Hepatocyte (in vitro differentiated cells): ENCODE results near the gene DCUN1D2. TPM values are rescaled to one million over a fixed set of nuclear protein-coding genes. Genes with fewer than 3 reads are reported as not detected.

Experiments
- DNase-seq: peaks from one replicate; pipeline ENCODE4 v3.0.0-alpha.2; 2016; ENCODE audit warnings: low spot score
- H2AFZ ChIP-seq: fragments of 200-600 bp; sonication (generic); 2 replicates; pipeline ENCODE4 v1.6.0; 2016; ENCODE audit warnings: antibody characterized with exemption, mild to moderate bottlenecking
- H3K27ac ChIP-seq: fragments of 200-600 bp; sonication (generic); 2 replicates; pipeline ENCODE4 v1.5.1; 2016; ENCODE audit warnings: mild to moderate bottlenecking
- H3K27me3 ChIP-seq: fragments of 200-600 bp; sonication (generic); 2 replicates; pipeline ENCODE4 v1.6.1; 2016
- H3K36me3 ChIP-seq: fragments of 200-600 bp; sonication (generic); replicated peaks from 2 replicates; pipeline ENCODE4 v1.5.1; 2016; ENCODE audit warnings: low read depth; ENCODE audit not compliant: insufficient read depth
- H3K4me1 ChIP-seq: fragments of 200-600 bp; sonication (generic); 2 replicates; pipeline ENCODE4 v1.5.1; 2016; ENCODE audit warnings: mild to moderate bottlenecking, moderate library complexity; ENCODE audit not compliant: insufficient read depth
- H3K4me2 ChIP-seq: fragments of 200-600 bp; sonication (generic); 2 replicates; pipeline ENCODE4 v1.6.0; 2016
- H3K4me3 ChIP-seq: fragments of 200-600 bp; sonication (generic); 2 replicates; pipeline ENCODE4 v1.5.1; 2016; ENCODE audit warnings: mild to moderate bottlenecking
- H3K79me2 ChIP-seq: fragments of 200-600 bp; sonication (generic); 2 replicates; pipeline ENCODE4 v1.6.0; 2017; ENCODE audit warnings: mild to moderate bottlenecking
- H3K9me2 ChIP-seq: fragments of 200-600 bp; sonication (generic); replicated peaks from 2 replicates; pipeline ENCODE4 v1.6.0; 2017; ENCODE audit warnings: mild to moderate bottlenecking; ENCODE audit not compliant: insufficient read depth
- H3K9me3 ChIP-seq: fragments of 200-600 bp; sonication (generic); 2 replicates; pipeline ENCODE4 v1.5.1; 2016; ENCODE audit warnings: low read depth, mild to moderate bottlenecking
- H4K20me1 ChIP-seq: fragments of 200-600 bp; sonication (generic); 2 replicates; pipeline ENCODE4 v1.6.0; 2016; ENCODE audit warnings: mild to moderate bottlenecking; ENCODE audit not compliant: insufficient read depth, poor library complexity, severe bottlenecking
- CTCF ChIP-seq: fragments of 200-600 bp; sonication (generic); IDR thresholded peaks from 2 replicates; pipeline ENCODE4 v1.5.1; 2016; ENCODE audit warnings: antibody characterized with exemption, mild to moderate bottlenecking; ENCODE audit not compliant: poor library complexity
- EZH2 ChIP-seq: fragments of 200-600 bp; sonication (generic); IDR thresholded peaks from 2 replicates; pipeline ENCODE4 v1.6.1; 2016; ENCODE audit warnings: antibody characterized with exemption, mild to moderate bottlenecking, borderline replicate concordance
- EZH2phosphoT487 ChIP-seq: fragments of 200-600 bp; sonication (generic); IDR thresholded peaks from one replicate; pipeline ENCODE4 v1.6.1; 2018; ENCODE audit warnings: antibody characterized with exemption, mild to moderate bottlenecking, low read depth, moderate library complexity; ENCODE audit not compliant: unreplicated experiment, severe bottlenecking
- WGBS: methylation state at CpG from one replicate; pipeline ENCODE4 v1.1.6; 2016; ENCODE audit warnings: low lambda C conversion rate; ENCODE audit errors: missing lambda C conversion rate; 5-methylcytosine and 5-hydroxymethylcytosine counted together
- polyA plus RNA-seq: library from polyadenylated mRNA; unstranded; fragments of >200 nt; fragmentation: Nextera tagmentation; extraction: Ambion mirVana; gene quantifications from 2 replicates; pipeline ENCODE4 v1.2.1, GENCODE V29; 2016
- total RNA-seq: library from RNA; depleted of rRNA; stranded (reverse); fragments of >200 nt; gene quantifications from 2 replicates; pipeline ENCODE4 v1.2.3, GENCODE V29; 2014

The DCUN1D2 gene
- total and polyA plus RNA-seq, 2 experiments from 2014 or later: 8.4 to 10.2 TPM

GRCh38 chr13:113528813-113529180 is 38.3 kb upstream of the DCUN1D2 start:
- peaks cover 9% of the 10 kb centered on the region for H3K79me2 ChIP-seq
- H3K27me3 ChIP-seq: no peaks in the 10 kb centered on the region
- no peaks in the 10 kb centered on the region for H3K36me3 ChIP-seq
- 91% methylated on average over 10 of the region's 10 CpGs for WGBS
- no peaks in the 10 kb centered on the region for H3K9me3 ChIP-seq
- H3K27ac ChIP-seq: no peak overlapping the region
- no peak overlapping the region for H3K4me3 ChIP-seq
- no peaks in the 10 kb centered on the region for H3K9me2 ChIP-seq
- DNase-seq: no peak
- no peak overlapping the region for H2AFZ ChIP-seq
- no peak for TF ChIP-seq CTCF
- TF ChIP-seq EZH2phosphoT487: no peak
- no peak for TF ChIP-seq EZH2
- peaks cover 10% of the 10 kb centered on the region for H3K4me1 ChIP-seq
- no peaks in the 10 kb centered on the region for H4K20me1 ChIP-seq
- no peak overlapping the region for H3K4me2 ChIP-seq

- H3K27ac ChIP-seq: peak overlapping the region; percentile 16
- no peaks in the 10 kb centered on the region for H3K9me3 ChIP-seq
- H3K4me3 ChIP-seq: no peak overlapping the region
- H3K79me2 ChIP-seq: peaks cover 14% of the 10 kb centered on the region
- no peak for DNase-seq
- H3K9me2 ChIP-seq: no peaks in the 10 kb centered on the region
- H4K20me1 ChIP-seq: no peaks in the 10 kb centered on the region
- no peak overlapping the region for H2AFZ ChIP-seq
- H3K36me3 ChIP-seq: no peaks in the 10 kb centered on the region
- TF ChIP-seq EZH2 (no peak), EZH2phosphoT487 (no peak), CTCF (no peak)
- H3K27me3 ChIP-seq: no peaks in the 10 kb centered on the region
- 81% methylated on average over 18 of the region's 18 CpGs for WGBS
- peaks cover 6% of the 10 kb centered on the region for H3K4me1 ChIP-seq
- H3K4me2 ChIP-seq: no peak overlapping the region
Observed at GRCh38 chr13:113528101-113528812, 37.7 kb upstream of the DCUN1D2 start.

- H3K79me2 ChIP-seq: peaks cover 17% of the 10 kb centered on the region
- H3K4me3 ChIP-seq: no peak overlapping the region
- WGBS: 87% methylated on average over 19 of the region's 19 CpGs
- DNase-seq: no peak
- no peak for TF ChIP-seq EZH2
- TF ChIP-seq CTCF: no peak
- TF ChIP-seq EZH2phosphoT487: no peak
- H3K27ac ChIP-seq: no peak overlapping the region
- H3K36me3 ChIP-seq: no peaks in the 10 kb centered on the region
- no peak overlapping the region for H3K4me2 ChIP-seq
- no peaks in the 10 kb centered on the region for H3K9me2 ChIP-seq
- no peaks in the 10 kb centered on the region for H3K27me3 ChIP-seq
- no peaks in the 10 kb centered on the region for H3K9me3 ChIP-seq
- H4K20me1 ChIP-seq: no peaks in the 10 kb centered on the region
- H3K4me1 ChIP-seq: peaks cover 3% of the 10 kb centered on the region
- no peak overlapping the region for H2AFZ ChIP-seq
Observed at GRCh38 chr13:113527272-113527958, 36.9 kb upstream of the DCUN1D2 start.
